ENCODE data around the gene RFX2. TPM values are rescaled to one million over a fixed set of nuclear protein-coding genes. Genes with fewer than 3 reads are reported as not detected.
A peak's percentile ranks its signal among the peaks of the same experiment; 100 is the strongest.

Gene RFX2
- total RNA-seq, 1 experiment from 2014 or later = 10.5 TPM

GRCh38 chr19:6055013-6055795, 55.1 kb downstream of the RFX2 start:
- intact Hi-C loops (cut with micrococcal nuclease) = no loop called here
- ATAC-seq = no peak

GRCh38 chr19:6048793-6049405, 61.4 kb downstream of the RFX2 start:
- no peaks in the 10 kb centered on the region for H3K79me2 ChIP-seq (ENCODE audit: low read length)
- CTCF ChIA-PET = interaction anchor here (1.0 to 2.3 kb wide), 8 partner anchors 36 to 376 kb away, joined by 3 to 36 read pairs (median 4); partner anchors contain the start of gene KHSRP
- intact Hi-C loops (cut with micrococcal nuclease) = loop anchor here (1.0 to 2.0 kb wide), 5 partner anchors 38 to 584 kb away; no protein-coding TSS in a partner anchor
- H3K4me2 ChIP-seq (ENCODE audit: low read length) = peak overlapping the region; percentile 74
- peak overlapping the region; percentile 33 for H3K4me3 ChIP-seq (ENCODE audit: low read length)
- peaks cover 9% of the 10 kb centered on the region for H3K4me1 ChIP-seq (ENCODE audit: insufficient read depth, low read length)
- no peaks in the 10 kb centered on the region for H3K27me3 ChIP-seq (ENCODE audit: low read length)
- no TSS peak for BruUV-seq (replicated peaks)
- H3K9me3 ChIP-seq (ENCODE audit: low read length) = no peaks in the 10 kb centered on the region
- POLR2A ChIA-PET (ENCODE audit: unreplicated experiment) = no interaction called here
- TF ChIP-seq EZH2phosphoT487 (IDR thresholded peaks at IDR 0.05; ENCODE audit: borderline replicate concordance, low read length) (no peak), CTCF (conservative IDR thresholded peaks at IDR 0.05; ENCODE audit: low read depth, low read length) (peak; percentile 91)
- H3K9me2 ChIP-seq (replicated peaks; ENCODE audit: low read length) = no peaks in the 10 kb centered on the region
- H3F3A ChIP-seq (ENCODE audit: low read length, unreplicated experiment) = no peaks in the 10 kb centered on the region
- peak; percentile 93 for DNase-seq
- ATAC-seq = peak; percentile 98
- H4K20me1 ChIP-seq (ENCODE audit: low read length) = no peaks in the 10 kb centered on the region
- H2AFZ ChIP-seq (ENCODE audit: low read length) = peak overlapping the region; percentile 54
- no peaks in the 10 kb centered on the region for H3K36me3 ChIP-seq (ENCODE audit: low read depth, low read length)
- H3K9ac ChIP-seq (ENCODE audit: low read length) = 0 out of 2 replicates have a peak overlapping the region, but pooled peaks have one; percentile 2
- H3K27ac ChIP-seq (ENCODE audit: low read length) = no peak overlapping the region

More at GRCh38 chr19:6055013-6055795, 55.1 kb downstream of the RFX2 start:
- no peaks in the 10 kb centered on the region for H3K36me3 ChIP-seq (ENCODE audit: low read depth, low read length)
- no peak overlapping the region for H3K9ac ChIP-seq (ENCODE audit: low read length)
- no peak for DNase-seq
- CTCF ChIA-PET = interaction anchor here (0.6 kb wide), 1 partner anchor 9 kb away, joined by 5 read pairs; no protein-coding TSS in a partner anchor
- H3K4me2 ChIP-seq (ENCODE audit: low read length) = no peak overlapping the region
- H3K4me1 ChIP-seq (ENCODE audit: insufficient read depth, low read length) = peaks cover 16% of the 10 kb centered on the region
- TF ChIP-seq EZH2 (IDR thresholded peaks at IDR 0.05; ENCODE audit: low read length, unreplicated experiment) (no peak), CTCF (conservative IDR thresholded peaks at IDR 0.05; ENCODE audit: low read depth, low read length) (no peak), EZH2phosphoT487 (IDR thresholded peaks at IDR 0.05; ENCODE audit: borderline replicate concordance, low read length) (no peak)
- no TSS peak for BruUV-seq (replicated peaks)
- no peaks in the 10 kb centered on the region for H3K9me3 ChIP-seq (ENCODE audit: low read length)
- POLR2A ChIA-PET (ENCODE audit: unreplicated experiment) = no interaction called here
- no peaks in the 10 kb centered on the region for H3K9me2 ChIP-seq (replicated peaks; ENCODE audit: low read length)
- no peak overlapping the region for H3K4me3 ChIP-seq (ENCODE audit: low read length)
- no peak overlapping the region for H3K27ac ChIP-seq (ENCODE audit: low read length)
- H3K79me2 ChIP-seq (ENCODE audit: low read length) = no peaks in the 10 kb centered on the region
- H2AFZ ChIP-seq (ENCODE audit: low read length) = no peak overlapping the region
- no peaks in the 10 kb centered on the region for H3F3A ChIP-seq (ENCODE audit: low read length, unreplicated experiment)
- H3K27me3 ChIP-seq (ENCODE audit: low read length) = no peaks in the 10 kb centered on the region
- no peaks in the 10 kb centered on the region for H4K20me1 ChIP-seq (ENCODE audit: low read length)

Data from PC-3 (cell line).